GM19395 (cell line): Measurements from ENCODE around the gene CLEC16A.
A peak's percentile ranks its signal among the peaks of the same experiment; 100 is the strongest.
"Not testable (repeated sequence)": the region's sequence is repeated elsewhere in the genome, so short reads cannot be mapped to it uniquely, and the experiment has no call there.

Experiments
- ATAC-seq: cut with Tn5 transposase; IDR thresholded peaks from one replicate; pipeline ENCODE4 v1.9.1; 2021; ENCODE audit warnings: mild to moderate bottlenecking, moderate library complexity; ENCODE audit not compliant: unreplicated experiment

Gene CLEC16A

DNA sequence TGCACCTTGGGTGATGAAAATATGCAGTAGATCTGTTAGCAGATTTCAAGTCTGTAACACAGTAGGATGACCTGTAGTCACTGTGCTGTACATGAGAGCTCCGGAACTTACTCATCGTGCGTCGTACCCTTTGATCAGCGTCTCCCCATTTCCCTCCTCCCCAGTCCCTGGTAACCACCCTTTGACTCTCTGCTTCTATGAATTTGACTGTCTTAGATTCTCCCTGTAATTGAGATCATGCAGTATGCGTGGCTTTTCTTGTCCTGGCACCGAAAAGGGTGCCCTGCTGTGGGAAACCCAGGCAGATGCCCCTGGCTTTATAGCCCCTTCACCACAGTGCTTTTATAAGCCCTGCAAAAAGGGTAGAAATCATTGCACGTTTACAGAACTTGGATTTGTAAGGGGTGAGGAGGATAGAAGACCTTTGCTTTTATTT, 20.5 kb downstream of the CLEC16A start:
- peak; percentile 46 for ATAC-seq

DNA sequence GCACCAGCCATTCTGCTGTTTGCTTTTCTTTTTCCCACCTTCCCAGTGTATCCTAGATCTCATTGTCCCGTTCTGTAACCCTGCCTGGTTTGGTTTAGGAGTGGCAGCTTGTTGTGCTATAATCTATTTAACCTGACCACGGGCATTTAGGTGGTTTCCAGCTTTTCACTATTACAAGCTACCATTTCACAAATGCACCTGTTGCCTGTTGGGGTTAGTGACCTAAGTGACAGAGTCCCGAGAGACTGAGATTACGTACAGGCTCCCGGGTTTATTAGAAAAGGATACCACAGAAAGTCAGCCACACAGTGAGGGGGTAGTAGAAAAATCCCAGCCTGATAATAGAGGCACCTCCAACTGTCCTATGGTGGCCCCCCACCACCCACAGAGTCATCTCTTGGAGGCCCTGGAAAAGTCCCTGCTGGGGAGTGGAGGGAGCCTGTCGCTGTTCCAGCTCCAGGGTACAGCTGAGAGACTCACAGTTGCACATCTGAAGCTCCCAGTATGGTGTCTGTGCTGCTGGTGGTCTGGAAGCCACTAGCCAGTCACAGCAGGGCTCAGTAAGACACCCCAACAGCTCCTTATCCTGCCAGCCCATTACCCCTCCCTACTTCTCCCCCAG, 21.2 kb downstream of the CLEC16A start:
- peak; percentile 75 for ATAC-seq

- ATAC-seq = no peak
These were observed 21.8 kb downstream of the CLEC16A start for GRCh38 chr16:10966129-10966528.

- not testable (repeated sequence) for ATAC-seq
These were observed 22.2 kb downstream of the CLEC16A start for GRCh38 chr16:10966559-10966958.

DNA sequence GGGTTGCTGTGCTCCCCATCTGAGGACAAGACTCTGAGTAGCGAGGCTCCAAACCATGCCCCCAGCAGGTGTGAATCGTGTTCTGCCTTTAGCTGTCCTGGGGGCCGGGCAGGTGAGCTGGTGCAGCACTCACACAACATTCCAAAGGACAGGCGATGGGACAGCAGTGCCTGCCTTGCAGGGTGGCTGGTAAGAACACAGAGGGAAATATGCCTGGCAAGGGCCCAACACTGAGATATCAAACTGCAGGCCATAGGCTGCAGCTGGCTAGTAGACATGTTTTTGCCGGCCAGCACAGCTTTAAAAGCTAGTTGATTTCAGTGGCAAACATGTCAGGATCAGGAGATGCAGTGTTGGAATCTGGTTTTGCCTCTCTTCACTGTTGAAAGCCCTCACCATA, 23.6 kb downstream of the CLEC16A start:
- ATAC-seq = no peak

- no peak for ATAC-seq
These were observed 24.1 kb downstream of the CLEC16A start for GRCh38 chr16:10968498-10968897.

DNA sequence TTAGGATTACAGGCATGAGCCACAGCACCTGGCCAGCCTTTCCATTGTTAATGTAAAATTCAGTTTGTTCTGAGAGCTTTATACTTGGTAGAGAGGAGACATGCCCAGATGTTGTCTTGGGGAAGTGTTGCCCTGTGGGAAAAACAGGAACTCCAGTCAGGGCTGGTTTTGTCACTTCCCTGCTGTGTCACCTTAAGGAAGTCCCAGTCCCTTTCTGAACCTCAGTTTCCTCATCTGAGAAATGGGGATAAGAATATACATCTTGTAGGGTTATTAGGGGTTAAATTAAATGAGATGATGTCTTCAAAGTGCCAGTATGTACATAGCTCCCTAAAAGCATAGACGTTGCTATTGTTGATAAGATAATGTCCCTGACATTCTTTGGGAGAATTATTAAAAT, 25.3 kb downstream of the CLEC16A start:
- ATAC-seq = no peak

- ATAC-seq = no peak
These were observed 25.7 kb downstream of the CLEC16A start for GRCh38 chr16:10970065-10970464.

GRCh38 chr16:10971560-10971961, 27.2 kb downstream of the CLEC16A start:
- ATAC-seq = no peak

DNA sequence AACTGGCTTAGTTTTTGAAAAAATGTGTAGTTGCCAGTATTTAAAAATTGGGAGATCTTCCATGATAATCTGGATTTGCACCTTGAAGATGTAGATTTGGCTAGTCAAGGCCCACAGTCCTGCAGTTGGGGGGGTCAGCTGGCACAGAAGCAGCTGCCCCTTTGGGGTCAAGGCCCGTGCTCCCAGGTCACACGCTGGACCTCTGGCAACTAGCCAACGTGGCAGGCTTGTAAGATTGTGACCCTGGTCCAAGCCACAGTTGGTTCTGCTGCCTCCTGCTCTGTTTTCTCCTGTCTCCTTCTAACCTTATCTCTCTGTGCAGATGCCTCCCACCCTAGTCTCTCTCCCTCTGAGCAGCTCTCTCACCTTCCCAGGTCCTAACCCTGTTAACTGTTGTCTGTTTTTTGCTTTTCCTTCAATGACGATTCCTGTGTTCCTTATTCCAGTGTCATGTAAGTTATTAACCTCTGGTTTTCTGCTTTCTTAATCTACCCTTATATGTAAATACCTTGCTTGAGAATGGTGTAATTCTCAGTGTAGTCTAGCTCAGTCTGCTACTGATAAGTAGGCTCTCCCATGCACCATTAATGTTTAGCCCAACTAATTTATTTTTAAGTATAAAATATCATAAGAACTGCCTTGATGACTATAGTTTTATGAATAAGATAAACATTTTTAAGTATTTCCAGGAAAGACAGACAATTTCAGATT, 27.9 kb downstream of the CLEC16A start:
- no peak for ATAC-seq

GRCh38 chr16:10972819-10973464, 28.6 kb downstream of the CLEC16A start:
- ATAC-seq = no peak

- ATAC-seq = no peak
These were observed 32.3 kb downstream of the CLEC16A start for GRCh38 chr16:10976634-10977033.

- no peak for ATAC-seq
These were observed 33.8 kb downstream of the CLEC16A start for GRCh38 chr16:10978124-10978523.

GRCh38 chr16:10978871-10979446, 34.6 kb downstream of the CLEC16A start:
- ATAC-seq = no peak

- ATAC-seq = no peak
These were observed 35.6 kb downstream of the CLEC16A start for GRCh38 chr16:10979717-10980601.

DNA sequence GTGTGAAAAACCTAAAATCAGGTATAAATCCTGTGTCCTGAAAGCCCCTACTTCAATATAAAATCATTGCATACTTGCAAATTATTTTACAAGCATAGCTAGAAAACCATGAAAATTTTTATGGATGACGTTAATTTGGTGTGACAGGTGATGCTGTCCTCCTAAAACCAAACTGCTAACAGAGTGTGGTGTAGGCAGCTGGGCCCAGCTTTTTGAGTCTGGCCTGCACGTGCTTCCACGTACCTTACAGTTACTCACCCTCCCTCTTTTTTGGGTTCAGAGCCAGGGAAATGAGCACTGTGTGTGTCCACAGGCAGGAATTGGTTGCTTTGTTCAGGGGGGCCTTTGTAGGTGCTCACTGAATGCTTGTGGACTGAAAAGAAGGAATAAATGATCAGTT, 36.4 kb downstream of the CLEC16A start:
- ATAC-seq = no peak

- peak; percentile 70 for ATAC-seq
These were observed 37.4 kb downstream of the CLEC16A start for GRCh38 chr16:10981697-10982216.

GRCh38 chr16:10982465-10983150, 38.2 kb downstream of the CLEC16A start:
- peak; percentile 58 for ATAC-seq

- ATAC-seq = no peak
These were observed 38.8 kb downstream of the CLEC16A start for GRCh38 chr16:10983159-10983558.

DNA sequence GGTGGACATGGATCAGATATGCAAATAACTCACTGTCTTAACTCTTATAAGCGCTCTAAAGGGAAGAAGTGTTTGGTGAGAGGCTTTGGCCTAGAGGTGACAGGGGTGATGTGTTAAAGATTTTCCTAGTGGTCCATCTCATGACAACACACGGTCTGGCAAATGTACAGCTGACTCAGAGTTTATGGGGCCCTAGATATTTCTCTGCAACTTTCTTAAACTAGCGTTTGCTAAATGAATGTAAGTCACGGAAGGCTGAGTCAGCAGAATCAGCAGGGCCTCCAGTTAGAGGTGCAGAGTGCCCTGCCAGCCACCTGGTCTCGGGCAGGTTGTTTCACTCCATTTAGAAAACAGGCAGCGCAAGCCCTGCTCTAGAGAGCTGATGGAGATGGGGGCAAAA, 40.1 kb downstream of the CLEC16A start:
- no peak for ATAC-seq
